DOHH2 (cell line): ENCODE measurements around the gene IZUMO1.
A peak's percentile ranks its signal among the peaks of the same experiment; 100 is the strongest.
"Not testable (repeated sequence)": the region's sequence is repeated elsewhere in the genome, so short reads cannot be mapped to it uniquely, and the experiment has no call there.

Experiments used
- H3F3A ChIP-seq: fragments of 200-600 bp; sonication (generic), shearing (Covaris generic); 2 replicates; pipeline ENCODE4 v1.6.0; 2016; ENCODE audit warnings: antibody characterized with exemption, mild to moderate bottlenecking; ENCODE audit not compliant: control insufficient read depth, insufficient read depth
- H3K27ac ChIP-seq: fragments of 200-600 bp; sonication (generic); 2 replicates; pipeline ENCODE4 v1.5.1; 2014; ENCODE audit warnings: low read depth, mild to moderate bottlenecking, low read length, moderate library complexity
- H3K27me3 ChIP-seq: fragments of 200-600 bp; sonication (generic); 2 replicates; pipeline ENCODE4 v1.6.1; 2014; ENCODE audit warnings: mild to moderate bottlenecking, low read length, mixed read lengths; ENCODE audit not compliant: control insufficient read depth
- H3K36me3 ChIP-seq: fragments of 200-600 bp; sonication (generic); 2 replicates; pipeline ENCODE4 v1.6.1; 2014; ENCODE audit warnings: mild to moderate bottlenecking, low read length, moderate library complexity, mixed read lengths; ENCODE audit not compliant: control insufficient read depth
- H3K4me1 ChIP-seq: fragments of 200-600 bp; sonication (generic); 2 replicates; pipeline ENCODE4 v1.6.1; 2014; ENCODE audit warnings: mild to moderate bottlenecking, low read length, mixed read lengths; ENCODE audit not compliant: control insufficient read depth
- H3K4me2 ChIP-seq: fragments of 200-600 bp; sonication (generic); 2 replicates; pipeline ENCODE4 v1.6.0; 2014; ENCODE audit warnings: mild to moderate bottlenecking, low read length, moderate library complexity
- H3K4me3 ChIP-seq: fragments of 200-600 bp; sonication (generic); 2 replicates; pipeline ENCODE4 v1.5.1; 2014; ENCODE audit warnings: mild to moderate bottlenecking, low read length, mixed read lengths
- H3K79me2 ChIP-seq: fragments of 200-600 bp; sonication (generic); 2 replicates; pipeline ENCODE4 v1.6.1; 2014; ENCODE audit warnings: mild to moderate bottlenecking, low read length, mixed read lengths; ENCODE audit not compliant: control insufficient read depth
- H3K9me2 ChIP-seq: fragments of 200-600 bp; sonication (generic); replicated peaks from 2 replicates; pipeline ENCODE4 v1.6.1; 2014; ENCODE audit warnings: mild to moderate bottlenecking, low read length, mixed read lengths; ENCODE audit not compliant: control insufficient read depth
- H3K9me3 ChIP-seq: fragments of 200-600 bp; sonication (generic); 2 replicates; pipeline ENCODE4 v1.6.1; 2014; ENCODE audit warnings: antibody characterized with exemption, low read length, mixed read lengths; ENCODE audit not compliant: control insufficient read depth, insufficient read depth
- H4K20me1 ChIP-seq: fragments of 200-600 bp; sonication (generic); 2 replicates; pipeline ENCODE4 v1.6.0; 2014; ENCODE audit warnings: low read depth, mild to moderate bottlenecking, antibody characterized with exemption, low read length, moderate library complexity; ENCODE audit not compliant: control insufficient read depth, insufficient read depth
- EZH2phosphoT487 ChIP-seq: fragments of 200-600 bp; sonication (generic); IDR thresholded peaks from 2 replicates; pipeline ENCODE4 v1.6.1; 2017; ENCODE audit warnings: borderline replicate concordance, mild to moderate bottlenecking, antibody characterized with exemption, low read length, moderate library complexity, mixed read lengths
- TF ChIP-seq, protein P1 (sequence below): fragments of 200-600 bp; sonication (generic); IDR thresholded peaks from one replicate; pipeline ENCODE4 v1.5.1; 2014; ENCODE audit warnings: antibody characterized with exemption, mild to moderate bottlenecking, low read depth, low read length; ENCODE audit not compliant: poor library complexity, severe bottlenecking

The IZUMO1 gene

DNA sequence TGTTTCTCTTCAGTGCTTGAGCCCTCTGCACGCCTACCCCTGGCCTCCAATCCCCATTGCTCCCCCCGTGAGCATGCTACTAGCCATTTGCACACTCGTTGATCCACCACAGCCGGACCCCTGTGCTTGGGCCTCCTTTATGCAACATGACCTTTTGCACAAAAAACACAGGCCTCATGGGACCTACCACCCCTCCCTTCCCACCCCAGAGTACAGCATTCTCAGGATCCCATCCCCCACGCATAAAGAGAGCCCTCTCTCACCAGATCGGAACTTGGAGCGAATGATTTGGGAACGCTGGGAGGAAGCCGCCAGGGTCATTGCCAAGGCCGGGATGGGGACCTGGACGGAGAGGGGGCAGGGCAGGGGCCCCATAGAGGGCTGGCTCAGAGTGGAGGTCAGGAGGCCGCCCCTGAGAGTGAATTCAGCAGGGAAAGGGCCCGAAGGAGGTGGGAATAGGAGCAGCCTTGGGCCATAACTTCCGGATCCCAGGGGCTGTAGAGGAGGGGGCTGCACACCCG, 27.9 kb downstream of the IZUMO1 start:
- H3K36me3 ChIP-seq = no peaks in the 10 kb centered on the region
- no peak for TF ChIP-seq EZH2phosphoT487
- TF ChIP-seq, protein P1, sequence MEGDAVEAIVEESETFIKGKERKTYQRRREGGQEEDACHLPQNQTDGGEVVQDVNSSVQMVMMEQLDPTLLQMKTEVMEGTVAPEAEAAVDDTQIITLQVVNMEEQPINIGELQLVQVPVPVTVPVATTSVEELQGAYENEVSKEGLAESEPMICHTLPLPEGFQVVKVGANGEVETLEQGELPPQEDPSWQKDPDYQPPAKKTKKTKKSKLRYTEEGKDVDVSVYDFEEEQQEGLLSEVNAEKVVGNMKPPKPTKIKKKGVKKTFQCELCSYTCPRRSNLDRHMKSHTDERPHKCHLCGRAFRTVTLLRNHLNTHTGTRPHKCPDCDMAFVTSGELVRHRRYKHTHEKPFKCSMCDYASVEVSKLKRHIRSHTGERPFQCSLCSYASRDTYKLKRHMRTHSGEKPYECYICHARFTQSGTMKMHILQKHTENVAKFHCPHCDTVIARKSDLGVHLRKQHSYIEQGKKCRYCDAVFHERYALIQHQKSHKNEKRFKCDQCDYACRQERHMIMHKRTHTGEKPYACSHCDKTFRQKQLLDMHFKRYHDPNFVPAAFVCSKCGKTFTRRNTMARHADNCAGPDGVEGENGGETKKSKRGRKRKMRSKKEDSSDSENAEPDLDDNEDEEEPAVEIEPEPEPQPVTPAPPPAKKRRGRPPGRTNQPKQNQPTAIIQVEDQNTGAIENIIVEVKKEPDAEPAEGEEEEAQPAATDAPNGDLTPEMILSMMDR = no peak
- peaks cover 29% of the 10 kb centered on the region for H3K4me1 ChIP-seq
- H4K20me1 ChIP-seq = no peaks in the 10 kb centered on the region
- peaks cover 7% of the 10 kb centered on the region for H3K79me2 ChIP-seq
- no peak overlapping the region for H3K4me2 ChIP-seq
- no peaks in the 10 kb centered on the region for H3K9me3 ChIP-seq
- no peak overlapping the region for H3K27ac ChIP-seq
- H3K27me3 ChIP-seq = no peaks in the 10 kb centered on the region
- no peaks in the 10 kb centered on the region for H3K9me2 ChIP-seq
- peaks cover 3% of the 10 kb centered on the region; the same call in 1 of the 2 replicates for H3F3A ChIP-seq
- H3K4me3 ChIP-seq = no peak overlapping the region

DNA sequence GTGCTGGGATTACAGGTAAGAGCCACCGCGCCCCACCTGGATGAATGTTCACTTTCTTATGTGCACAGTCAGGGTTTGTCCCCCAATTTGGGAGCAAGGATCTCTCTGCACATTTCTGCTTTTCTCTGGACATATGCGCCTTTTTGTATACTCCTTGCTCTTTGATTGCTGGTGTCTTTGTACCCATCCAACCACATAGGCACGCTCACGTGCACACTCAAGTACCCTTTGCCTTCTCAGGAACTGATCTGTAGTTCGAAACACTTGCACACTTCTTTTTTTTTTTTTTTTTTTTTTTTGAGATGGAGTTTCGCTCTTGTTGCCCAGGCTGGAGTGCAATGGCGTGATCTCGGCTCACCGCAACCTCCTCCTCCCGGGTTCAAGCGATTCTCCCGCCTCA, 28.6 kb downstream of the IZUMO1 start:
- H3K4me2 ChIP-seq, H3K9me3 ChIP-seq, H4K20me1 ChIP-seq, H3K9me2 ChIP-seq, H3K27ac ChIP-seq, H3F3A ChIP-seq, H3K27me3 ChIP-seq, H3K79me2 ChIP-seq, H3K36me3 ChIP-seq, H3K4me3 ChIP-seq: not testable (repeated sequence)
- H3K4me1 ChIP-seq = peaks cover 34% of the 10 kb centered on the region

DNA sequence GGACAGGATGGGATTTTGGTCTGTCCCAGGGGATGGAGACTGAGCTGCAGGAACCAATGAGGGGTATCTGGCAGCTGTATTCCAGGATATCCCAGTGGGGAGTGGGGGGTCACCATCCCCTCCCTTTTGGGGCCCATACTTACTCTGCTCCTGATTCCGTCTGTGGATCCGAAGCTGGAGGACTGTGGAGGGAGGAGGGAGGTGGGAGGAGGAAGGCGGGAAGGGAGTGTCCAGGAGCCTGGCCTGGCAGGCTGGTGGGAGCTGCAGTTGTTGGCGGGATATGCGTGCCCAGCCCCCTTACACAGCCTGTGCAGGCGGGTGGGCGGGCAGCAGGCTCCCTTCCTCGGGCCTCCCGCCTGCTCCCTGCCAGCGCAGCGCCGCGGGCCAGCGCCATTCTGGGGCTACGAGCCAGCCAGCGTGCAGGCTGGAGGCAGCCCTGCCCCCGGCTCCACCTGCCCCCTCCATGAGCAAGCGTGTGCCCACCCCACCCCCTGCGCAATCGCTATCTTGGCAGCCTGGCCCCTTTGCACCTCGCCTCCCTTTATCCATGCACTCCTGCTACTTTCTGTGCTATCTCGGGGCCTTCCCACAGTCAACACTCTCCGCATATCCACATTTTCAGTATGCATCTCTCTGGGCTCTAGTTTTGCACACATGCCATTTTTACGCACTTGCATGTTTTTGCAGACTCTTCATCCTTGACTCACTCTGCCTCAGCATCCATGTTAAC, 30.0 kb downstream of the IZUMO1 start:
- Histone ChIP-seq H3K79me2 (peaks cover 7% of the 10 kb centered on the region), H4K20me1 (no peaks in the 10 kb centered on the region), H3K4me3 (no peak overlapping the region), H3K27me3 (no peaks in the 10 kb centered on the region), H3K9me3 (no peaks in the 10 kb centered on the region), H3K27ac (no peak overlapping the region), H3K4me2 (no peak overlapping the region), H3F3A (peaks cover 3% of the 10 kb centered on the region; the same call in 1 of the 2 replicates), H3K4me1 (peaks cover 37% of the 10 kb centered on the region), H3K36me3 (no peaks in the 10 kb centered on the region), H3K9me2 (no peaks in the 10 kb centered on the region)
- no peak for TF ChIP-seq EZH2phosphoT487
- TF ChIP-seq, protein P1 = no peak

DNA sequence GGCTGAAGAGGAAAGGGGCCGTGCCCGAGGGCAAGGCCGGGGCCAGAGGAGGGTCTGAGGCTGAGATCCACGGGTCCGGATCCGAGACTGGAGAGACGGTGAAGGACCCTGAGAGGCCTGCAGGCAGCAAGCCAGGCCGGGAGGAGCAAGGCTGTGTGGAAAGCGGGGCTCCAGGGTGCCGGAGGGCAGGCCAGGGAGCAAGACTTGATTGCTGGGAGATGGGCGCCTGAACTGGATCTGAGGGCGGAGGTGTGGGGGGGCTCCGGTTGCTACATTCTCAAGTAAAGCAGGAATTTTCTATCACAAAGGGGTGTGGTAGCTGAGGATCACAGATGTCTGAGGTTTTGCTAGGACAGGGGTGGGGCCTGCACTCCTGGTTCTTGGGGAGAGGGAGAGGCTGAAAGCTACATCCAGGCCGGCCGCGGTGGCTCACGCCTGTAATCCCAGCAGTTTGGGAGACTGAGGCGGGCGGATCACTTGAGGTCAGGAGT, 31.0 kb downstream of the IZUMO1 start:
- no peaks in the 10 kb centered on the region for H3K9me2 ChIP-seq
- peaks cover 7% of the 10 kb centered on the region for H3K79me2 ChIP-seq
- H4K20me1 ChIP-seq = no peaks in the 10 kb centered on the region
- H3K4me1 ChIP-seq = peaks cover 30% of the 10 kb centered on the region
- H3K27ac ChIP-seq = no peak overlapping the region
- no peaks in the 10 kb centered on the region for H3K9me3 ChIP-seq
- H3K36me3 ChIP-seq = no peaks in the 10 kb centered on the region
- peaks cover 3% of the 10 kb centered on the region; the same call in 1 of the 2 replicates for H3F3A ChIP-seq
- H3K4me3 ChIP-seq = peak overlapping the region; percentile 89
- peak overlapping the region; percentile 98 for H3K4me2 ChIP-seq
- TF ChIP-seq, protein P1 = no peak
- no peak for TF ChIP-seq EZH2phosphoT487
- H3K27me3 ChIP-seq = no peaks in the 10 kb centered on the region
